Activated CD4-positive, CD25-positive, alpha-beta regulatory T cell treated with anti-CD3 and anti-CD28 coated beads, Interleukin-2, amount 50 U/mL, for 16 hours (primary cell): ENCODE data around the gene METTL25B.
"Not testable (repeated sequence)": the region's sequence is repeated elsewhere in the genome, so short reads cannot be mapped to it uniquely, and the experiment has no call there.

ENCODE experiments used
- DNase-seq: peaks from one replicate; pipeline ENCODE4 v3.0.0-alpha.2; 2020; ENCODE audit warnings: low read depth, low spot score

METTL25B gene

GRCh38 chr1:156748670-156749418 is 20.6 kb downstream of the METTL25B start:
- DNase-seq = no peak

GRCh38 chr1:156749419-156750118 is 21.3 kb downstream of the METTL25B start:
- DNase-seq = no peak

- no peak for DNase-seq
Measured at GRCh38 chr1:156750191-156750672, 22.0 kb downstream of the METTL25B start.

- DNase-seq = no peak
Measured at GRCh38 chr1:156750711-156751450, 22.6 kb downstream of the METTL25B start.

GRCh38 chr1:156751451-156751756 is 23.1 kb downstream of the METTL25B start, which contains the start of gene HDGF:
Gene HDGF, minus strand, starts transcription at chr1:156751675. Its CDS starts 246 bp downstream, at chr1:156751429.
- no peak for DNase-seq

- DNase-seq = peak; percentile 97
Measured at GRCh38 chr1:156751757-156752481, 23.6 kb downstream of the METTL25B start.

- no peak for DNase-seq
Measured at GRCh38 chr1:156752843-156753482, 24.7 kb downstream of the METTL25B start.

GRCh38 chr1:156754219-156754618 is 25.9 kb downstream of the METTL25B start:
- DNase-seq = no peak

GRCh38 chr1:156755527-156755950 is 27.3 kb downstream of the METTL25B start:
- no peak for DNase-seq

- DNase-seq = no peak
Measured at GRCh38 chr1:156756355-156756754, 28.1 kb downstream of the METTL25B start.

- DNase-seq = not testable (repeated sequence)
Measured at GRCh38 chr1:156757572-156758253, 29.4 kb downstream of the METTL25B start.

- no peak for DNase-seq
Measured at GRCh38 chr1:156760092-156760795, 32.0 kb downstream of the METTL25B start.

GRCh38 chr1:156760796-156761104 is 32.5 kb downstream of the METTL25B start:
- DNase-seq = no peak

GRCh38 chr1:156765136-156765535 is 36.9 kb downstream of the METTL25B start:
- not testable (repeated sequence) for DNase-seq

- DNase-seq = no peak
Measured at GRCh38 chr1:156765666-156766065, 37.4 kb downstream of the METTL25B start.

- DNase-seq = no peak
Measured at GRCh38 chr1:156766298-156767100, 38.2 kb downstream of the METTL25B start.

GRCh38 chr1:156767101-156767878 is 39.0 kb downstream of the METTL25B start, which contains the start of gene PRCC:
Gene PRCC, plus strand, starts transcription at chr1:156767535. Its CDS starts 237 bp downstream, at chr1:156767772.
- DNase-seq = peak; percentile 98
